M059J (cell line): ENCODE data around the gene VSTM2B. TPM values are rescaled to one million over a fixed set of nuclear protein-coding genes. Genes with fewer than 3 reads are reported as not detected.
A peak's percentile ranks its signal among the peaks of the same experiment; 100 is the strongest.
"Not testable (repeated sequence)": the region's sequence is repeated elsewhere in the genome, so short reads cannot be mapped to it uniquely, and the experiment has no call there.

Source experiments
- DNase-seq: peaks from one replicate; pipeline ENCODE4 v3.0.0-alpha.2; 2012; ENCODE audit warnings: low read depth
- total RNA-seq: library from RNA; depleted of rRNA; stranded (reverse); fragments of >200 nt; shearing (Covaris generic); gene quantifications from 2 replicates; pipeline ENCODE4 v1.2.3, GENCODE V29; 2014; rRNA removed

VSTM2B gene
- not detected in 2 replicates for total RNA-seq

- no peak for DNase-seq
Measured at GRCh38 chr19:29525901-29526729, at the start of gene VSTM2B. TSS of gene VSTM2B (plus strand) at chr19:29525994. CDS start at chr19:29526584, 590 bp downstream.

- no peak for DNase-seq
Measured at GRCh38 chr19:29476528-29476927, 49.3 kb upstream of the VSTM2B start.

GRCh38 chr19:29477831-29478577 is 47.8 kb upstream of the VSTM2B start:
- DNase-seq, result no peak

- DNase-seq, result peak; percentile 11
Measured at GRCh38 chr19:29478578-29479565, 46.9 kb upstream of the VSTM2B start.

GRCh38 chr19:29479941-29480340 is 45.9 kb upstream of the VSTM2B start:
- DNase-seq, result no peak

- no peak for DNase-seq
Measured at GRCh38 chr19:29480507-29480906, 45.3 kb upstream of the VSTM2B start.

DNA sequence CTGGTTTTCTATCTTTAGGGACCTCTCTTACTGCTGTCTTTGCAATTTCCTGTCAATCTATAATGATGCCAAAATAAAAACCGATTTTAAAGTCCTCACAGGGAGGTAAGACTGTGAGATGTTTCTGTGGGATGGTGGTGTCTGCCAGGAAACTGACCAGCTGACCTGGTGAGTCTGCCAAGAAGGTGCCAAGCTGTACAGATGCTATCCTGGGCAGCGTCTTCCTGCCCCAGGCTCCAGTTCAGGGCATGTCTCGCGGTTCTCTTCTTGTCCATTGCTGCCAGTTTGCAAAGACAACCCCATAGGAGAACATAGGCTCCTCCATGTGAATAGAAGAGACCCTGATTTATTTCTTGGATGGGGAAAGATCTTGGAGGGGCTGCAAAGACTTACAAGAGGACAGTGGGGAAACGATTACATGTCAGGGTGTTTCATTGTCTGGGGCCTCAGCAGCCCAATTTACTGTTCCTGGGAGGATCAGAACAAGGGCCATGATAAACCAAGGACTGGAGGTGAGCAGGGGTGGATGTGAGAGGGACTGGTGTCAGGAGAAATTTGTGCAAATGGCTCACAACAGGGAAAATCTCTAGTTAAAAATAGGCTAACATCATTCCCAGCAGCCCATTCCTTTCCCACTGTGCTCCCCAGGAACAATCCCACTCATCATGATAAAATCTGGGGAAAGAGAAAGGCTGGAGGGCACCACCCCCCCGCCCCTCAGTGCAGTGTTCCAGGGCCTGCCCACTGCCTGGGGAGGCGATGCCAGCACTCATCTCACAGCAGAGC is 42.7 kb upstream of the VSTM2B start:
- DNase-seq, result no peak

DNA sequence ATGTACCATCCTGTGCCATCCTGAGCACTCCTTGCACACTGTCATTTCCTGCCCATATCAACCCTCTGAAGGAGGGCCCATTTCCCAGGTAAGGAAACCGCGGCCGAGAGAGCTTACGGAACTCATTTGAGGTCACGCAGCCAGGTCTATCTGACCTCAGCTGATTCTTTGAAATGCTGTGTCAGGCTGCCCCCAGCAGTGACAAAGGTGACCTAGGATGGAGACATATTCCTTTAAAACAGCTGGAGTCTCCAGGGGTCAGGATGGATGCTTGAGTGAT is 42.2 kb upstream of the VSTM2B start:
- DNase-seq, result no peak

GRCh38 chr19:29483944-29484581 is 41.7 kb upstream of the VSTM2B start:
- DNase-seq, result no peak

GRCh38 chr19:29484876-29485275 is 40.9 kb upstream of the VSTM2B start:
- DNase-seq, result no peak

DNA sequence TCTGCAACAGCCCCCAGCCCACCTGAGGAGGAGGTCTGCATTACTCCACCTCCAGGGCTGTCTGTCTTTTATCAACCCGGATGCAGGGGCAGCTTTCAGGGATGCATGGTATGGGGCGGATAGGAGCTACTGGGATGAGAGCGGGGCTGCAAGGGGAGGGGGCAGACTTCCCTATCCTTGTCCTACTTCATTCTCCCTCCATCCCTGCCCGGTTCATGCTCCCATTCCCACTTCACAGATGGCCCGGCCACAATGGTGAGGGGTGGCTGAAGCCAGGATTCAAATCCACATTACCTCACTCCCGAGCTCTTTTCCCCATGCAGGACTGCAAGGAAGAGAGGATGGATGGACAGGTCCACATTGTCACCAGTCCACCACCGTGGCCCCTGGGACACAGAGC is 40.5 kb upstream of the VSTM2B start:
- no peak for DNase-seq

DNA sequence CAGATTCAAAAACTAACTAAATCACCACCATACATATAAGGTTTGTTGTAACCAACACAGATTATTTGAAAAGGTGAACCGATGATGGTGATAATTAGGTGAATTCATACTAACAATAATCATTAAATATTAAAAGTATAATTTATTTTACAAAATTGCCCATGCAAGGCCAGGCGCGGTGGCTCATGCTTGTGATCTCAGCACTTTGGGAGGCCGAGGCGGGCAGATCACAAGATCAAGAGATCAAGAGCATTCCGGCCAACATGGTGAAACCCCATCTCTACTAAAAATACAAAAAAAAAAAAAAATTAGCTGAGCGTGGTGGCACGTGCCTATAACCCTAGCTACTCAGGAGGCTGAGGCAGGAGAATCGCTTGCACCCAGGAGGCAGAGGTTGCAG is 38.8 kb upstream of the VSTM2B start:
- DNase-seq, result not testable (repeated sequence)

DNA sequence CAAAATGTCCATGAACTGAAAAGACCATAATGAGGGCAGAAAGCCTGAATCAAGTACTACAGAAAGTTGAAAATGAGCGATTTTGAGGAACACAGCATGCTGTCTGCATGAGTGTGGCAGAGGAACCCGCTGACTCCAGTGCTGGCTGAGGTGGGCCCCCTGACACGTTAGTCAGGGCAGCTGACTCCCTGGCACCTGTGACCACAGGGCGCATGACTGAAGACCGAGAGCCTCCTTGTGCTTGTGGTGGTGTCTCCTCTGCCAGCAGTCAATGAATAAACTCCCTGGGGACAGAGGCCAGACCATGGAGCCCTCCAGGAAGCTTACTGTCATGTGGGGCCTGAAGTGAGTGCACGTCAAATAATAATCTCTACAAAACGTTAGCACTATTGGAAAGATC is 38.4 kb upstream of the VSTM2B start:
- no peak for DNase-seq

DNA sequence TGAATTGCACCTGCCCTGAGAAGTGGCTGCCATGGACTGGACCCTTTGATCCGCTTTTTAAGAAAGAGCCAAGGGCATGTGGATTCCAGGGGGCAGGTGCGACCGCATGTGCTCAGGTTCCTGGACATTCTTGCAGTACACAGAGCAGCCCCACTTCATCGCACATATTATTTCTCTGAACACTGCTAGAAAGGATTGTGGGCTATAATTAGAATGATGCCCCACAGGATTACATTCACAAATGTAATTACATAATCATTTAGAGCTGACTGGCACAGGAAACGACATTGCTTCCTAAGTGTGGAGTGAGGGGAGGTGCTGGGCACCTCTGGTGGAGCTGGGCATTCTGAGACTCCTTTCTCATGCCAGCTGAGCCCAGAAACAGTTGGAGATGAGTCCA is 37.5 kb upstream of the VSTM2B start:
- no peak for DNase-seq

DNA sequence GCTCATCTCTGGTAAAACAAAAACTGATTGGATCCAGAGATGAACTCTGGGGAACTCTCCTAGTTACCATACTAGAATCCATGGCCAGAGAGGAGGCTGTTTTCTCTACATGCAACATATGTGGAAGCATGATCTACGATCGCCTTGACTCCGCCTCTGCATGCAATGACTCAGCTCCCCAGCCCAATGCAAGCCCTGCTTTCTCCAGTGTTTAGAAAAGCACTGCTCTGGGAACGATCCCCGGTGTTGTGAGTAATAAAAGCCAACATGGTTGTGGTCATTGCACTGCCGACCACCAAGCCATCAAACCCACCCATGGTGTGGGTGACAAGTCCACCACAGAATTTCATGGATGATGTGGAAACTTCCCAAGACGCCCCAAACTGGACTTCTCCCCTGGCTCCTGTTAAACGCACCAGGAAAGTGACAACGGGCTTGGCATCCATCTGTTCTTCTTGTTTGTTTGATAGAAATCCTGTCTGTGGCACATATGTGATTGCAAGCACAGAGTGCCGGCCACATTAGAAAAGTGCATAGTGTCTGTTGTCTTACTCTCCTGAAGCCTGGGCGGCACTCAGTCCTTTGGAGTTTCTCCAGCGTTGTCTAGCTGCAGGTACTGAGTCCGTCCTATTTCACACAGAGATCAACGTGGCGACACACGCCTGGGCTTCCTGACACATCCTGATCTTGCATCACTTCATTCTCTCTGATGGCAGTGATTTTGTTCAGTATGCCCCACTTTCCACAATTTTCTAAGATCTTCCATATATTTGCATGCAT is 36.4 kb upstream of the VSTM2B start:
- no peak for DNase-seq

DNA sequence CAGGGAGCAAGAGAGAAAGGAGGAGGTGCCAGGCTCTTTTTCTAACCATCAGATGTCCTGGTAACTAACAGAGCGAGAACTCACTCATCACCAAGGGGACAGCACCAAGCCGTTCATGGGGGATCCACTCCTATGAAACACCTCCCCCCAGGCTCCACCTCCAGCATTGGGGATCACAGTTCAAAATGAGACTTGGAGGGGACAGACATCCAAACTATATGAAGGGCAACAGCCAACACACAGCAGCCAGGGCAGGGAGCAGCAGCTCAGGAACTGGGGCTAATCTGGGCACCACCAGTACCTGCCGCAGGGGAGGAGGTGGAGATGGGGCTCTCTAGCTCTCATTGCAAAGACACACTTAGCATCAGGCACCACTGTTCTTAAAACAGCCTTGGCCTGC is 34.3 kb upstream of the VSTM2B start:
- no peak for DNase-seq

DNA sequence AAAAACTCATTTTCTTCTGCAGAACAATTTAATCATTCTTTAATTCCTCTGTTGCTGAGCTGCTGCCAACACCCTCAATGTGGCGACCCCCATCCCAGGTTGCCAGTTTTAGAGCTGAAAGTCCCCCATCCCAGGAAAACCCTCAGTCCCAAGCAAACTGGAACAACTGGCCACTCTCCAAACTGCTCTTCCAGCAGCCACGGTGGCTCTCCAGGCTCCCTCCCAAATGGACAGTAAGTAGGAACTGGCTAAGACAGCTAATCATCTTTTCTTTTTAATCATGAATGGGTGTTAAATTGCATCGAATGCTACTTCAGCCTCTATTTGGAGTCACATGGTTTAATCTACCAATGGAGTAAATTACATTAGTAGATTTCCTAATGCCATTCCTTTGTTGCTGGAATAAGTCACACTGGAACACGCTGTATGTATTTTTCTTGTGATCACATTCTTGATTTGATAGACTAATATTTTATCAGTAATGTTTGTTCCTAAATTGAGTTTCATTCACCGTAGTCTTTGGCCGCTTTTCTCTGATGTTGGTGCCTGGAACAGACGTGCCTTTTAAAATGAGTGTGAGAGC is 33.7 kb upstream of the VSTM2B start:
- DNase-seq, result no peak

DNA sequence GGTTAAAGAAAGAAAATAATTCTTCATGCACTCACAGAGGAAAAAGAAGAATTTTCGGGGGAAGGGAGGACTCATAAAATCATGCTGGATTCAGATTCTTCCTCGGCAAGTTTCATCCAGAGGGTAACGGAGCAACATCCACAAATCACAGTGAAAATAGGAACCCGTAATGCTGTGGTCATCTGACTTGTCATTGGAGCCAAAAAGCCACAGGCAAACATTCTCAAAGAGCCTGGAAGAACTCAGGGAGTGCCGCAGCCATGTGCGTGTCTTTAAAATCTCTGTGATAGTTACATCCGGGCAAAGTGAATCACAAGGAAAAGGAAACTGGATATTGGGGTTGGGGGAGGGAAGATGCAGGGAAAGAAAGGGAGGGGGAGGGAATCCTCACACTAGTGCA is 33.0 kb upstream of the VSTM2B start:
- peak; percentile 21 for DNase-seq

DNA sequence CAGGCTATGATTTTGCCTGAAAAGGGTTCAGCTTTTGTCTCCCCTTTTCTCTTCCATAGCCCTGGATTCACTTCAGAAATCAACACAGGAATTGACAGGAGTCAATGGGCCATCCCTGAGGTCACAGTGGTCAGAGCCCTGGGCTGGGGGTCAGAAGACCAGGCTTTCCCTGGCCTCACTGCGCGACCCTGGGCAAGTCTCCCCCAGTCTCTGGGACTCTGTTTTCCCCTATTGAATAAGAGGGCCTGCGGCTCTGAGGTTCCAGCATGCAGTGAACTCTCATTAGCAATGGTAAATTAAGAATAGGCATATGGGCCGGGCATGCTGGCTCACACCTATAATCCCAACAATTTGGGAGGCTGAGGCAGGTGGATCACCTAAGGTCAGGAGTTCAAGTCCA is 30.7 kb upstream of the VSTM2B start:
- no peak for DNase-seq
